PC-9 (cell line): ENCODE results near the gene GALNT13. TPM values are rescaled to one million over a fixed set of nuclear protein-coding genes. Genes with fewer than 3 reads are reported as not detected.

ENCODE experiments used
- BruUV-seq: library from RNA; stranded (reverse); fragments of 400-500 nt; replicated peaks from 2 replicates; lab custom pipeline; 2021; lab: Mats Ljungman, UMichigan
- CTCF ChIA-PET: fragments of 300-600 bp; sonication (Branson Sonifier 250); formaldehyde crosslinking; loops from one replicate; lab custom pipeline; 2022; ENCODE audit warnings: antibody characterized with exemption; lab: Charles Lee
- POLR2A ChIA-PET: fragments of 300-600 bp; sonication (Branson Sonifier 250); formaldehyde crosslinking; loops from one replicate; lab custom pipeline; 2022; ENCODE audit warnings: antibody characterized with exemption; ENCODE audit not compliant: unreplicated experiment; lab: Charles Lee
- DNase-seq, 2 experiments: peaks; one replicate each; pipeline versions ENCODE4 v3.0.0 to v3.0.0-alpha.2; 2015 to 2022; ENCODE audit warnings: mixed read lengths in 1 of 2
- H2AFZ ChIP-seq: fragments of 200-600 bp; sonication (generic); 2 replicates; pipeline ENCODE4 v1.8.1; 2017; ENCODE audit warnings: antibody characterized with exemption
- H3F3A ChIP-seq: fragments of 200-600 bp; sonication (generic); 2 replicates; pipeline ENCODE4 v1.8.1; 2017; ENCODE audit warnings: antibody characterized with exemption, mild to moderate bottlenecking, low read depth; ENCODE audit not compliant: insufficient read depth
- H3K27ac ChIP-seq: fragments of 200-600 bp; sonication (generic); 2 replicates; pipeline ENCODE4 v1.6.1; 2016; ENCODE audit warnings: mixed run types
- H3K27me3 ChIP-seq: fragments of 200-600 bp; sonication (generic); 2 replicates; pipeline ENCODE4 v1.6.1; 2016; ENCODE audit warnings: low read depth, mixed run types; ENCODE audit not compliant: insufficient read depth
- H3K36me3 ChIP-seq: fragments of 200-600 bp; sonication (generic); 2 replicates; pipeline ENCODE4 v1.6.1; 2016; ENCODE audit warnings: low read depth, mixed run types
- H3K4me1 ChIP-seq: fragments of 200-600 bp; sonication (generic); replicated peaks from 2 replicates; pipeline ENCODE4 v1.6.1; 2016; ENCODE audit warnings: mixed run types; ENCODE audit not compliant: insufficient read depth
- H3K4me2 ChIP-seq: fragments of 200-600 bp; sonication (generic); 2 replicates; pipeline ENCODE4 v1.6.1; 2017; ENCODE audit warnings: mixed run types
- H3K4me3 ChIP-seq: fragments of 200-600 bp; sonication (generic); 2 replicates; pipeline ENCODE4 v1.6.1; 2016; ENCODE audit warnings: mixed run types
- H3K79me2 ChIP-seq: fragments of 200-600 bp; sonication (generic); 2 replicates; pipeline ENCODE4 v1.6.1; 2017; ENCODE audit warnings: low read depth, mixed run types
- H3K9me2 ChIP-seq: fragments of 200-600 bp; sonication (generic); 2 replicates; pipeline ENCODE4 v1.8.1; 2017; ENCODE audit warnings: mild to moderate bottlenecking; ENCODE audit not compliant: insufficient read depth
- H3K9me3 ChIP-seq: fragments of 200-600 bp; sonication (generic); 2 replicates; pipeline ENCODE4 v1.8.1; 2016; ENCODE audit warnings: low read depth; ENCODE audit not compliant: insufficient read depth
- H4K20me1 ChIP-seq: fragments of 200-600 bp; sonication (generic); 2 replicates; pipeline ENCODE4 v1.8.1; 2017; ENCODE audit not compliant: insufficient read depth
- CTCF ChIP-seq: fragments of 200-600 bp; sonication (generic); conservative IDR thresholded peaks from 2 replicates; pipeline ENCODE4 v1.6.1; 2017; ENCODE audit warnings: mixed run types, antibody characterized with exemption, mild to moderate bottlenecking, moderate library complexity
- EZH2 ChIP-seq: fragments of 200-600 bp; sonication (generic); IDR thresholded peaks from 2 replicates; pipeline ENCODE4 v1.8.0; 2017; ENCODE audit warnings: antibody characterized with exemption, low read depth
- intact Hi-C: fragments of 100-400 bp; cut with micrococcal nuclease; formaldehyde crosslinking; loops from one replicate; pipeline ENCODE4 v1.10.0; 2022; ENCODE audit not compliant: unreplicated experiment
- total RNA-seq: library from RNA; stranded (reverse); gene quantifications from 2 replicates; pipeline ENCODE4 v1.2.3, GENCODE V29; 2021

The GALNT13 gene
- total RNA-seq, 1 experiment from 2014 or later: 3.6 TPM

- TF ChIP-seq EZH2 (no peak), CTCF (no peak)
- BruUV-seq: no TSS peak
- Histone ChIP-seq H3K4me1 (no peaks in the 10 kb centered on the region), H4K20me1 (no peaks in the 10 kb centered on the region), H2AFZ (no peak overlapping the region), H3K9me2 (no peaks in the 10 kb centered on the region), H3K27me3 (no peaks in the 10 kb centered on the region), H3K9me3 (no peaks in the 10 kb centered on the region), H3K4me3 (no peak overlapping the region), H3K79me2 (no peaks in the 10 kb centered on the region), H3K27ac (no peak overlapping the region), H3K4me2 (no peak overlapping the region), H3K36me3 (no peaks in the 10 kb centered on the region), H3F3A (no peaks in the 10 kb centered on the region)
- DNase-seq: no peak
- ChIA-PET POLR2A (no interaction called here), CTCF (no interaction called here)
- intact Hi-C loops: no loop called here
Measured at GRCh38 chr2:154350911-154351310, 479.2 kb downstream of the GALNT13 start.

DNA sequence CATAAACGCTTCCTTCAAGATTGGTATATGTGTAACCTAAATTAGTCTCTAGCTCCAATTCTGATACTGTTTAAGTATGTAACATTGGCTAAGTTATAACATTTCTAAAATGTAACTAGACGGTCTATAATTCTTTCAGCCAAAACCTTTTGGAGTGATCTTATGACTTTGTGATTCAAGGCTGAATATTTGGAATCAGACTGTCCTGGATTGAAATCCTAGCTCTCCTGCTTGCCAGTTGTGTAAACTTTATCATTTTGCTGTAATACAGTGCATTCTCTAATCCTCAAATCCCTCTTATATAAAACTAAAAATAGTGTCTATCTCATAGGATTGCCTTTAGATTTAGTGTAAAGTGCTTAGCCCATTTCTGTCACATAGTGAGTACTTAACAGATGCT, 489.6 kb downstream of the GALNT13 start:
- CTCF ChIA-PET: no interaction called here
- intact Hi-C loops: no loop called here

GRCh38 chr2:154368153-154368552, 496.4 kb downstream of the GALNT13 start:
- BruUV-seq: no TSS peak
- intact Hi-C loops: no loop called here
- no peak for DNase-seq

More for the DNA sequence above, 489.6 kb downstream of the GALNT13 start:
- Histone ChIP-seq H3F3A (no peaks in the 10 kb centered on the region), H3K4me1 (no peaks in the 10 kb centered on the region), H3K9me3 (no peaks in the 10 kb centered on the region), H4K20me1 (no peaks in the 10 kb centered on the region), H2AFZ (no peak overlapping the region), H3K4me3 (no peak overlapping the region), H3K36me3 (no peaks in the 10 kb centered on the region), H3K9me2 (no peaks in the 10 kb centered on the region), H3K27ac (no peak overlapping the region), H3K79me2 (no peaks in the 10 kb centered on the region), H3K4me2 (no peak overlapping the region), H3K27me3 (no peaks in the 10 kb centered on the region)
- POLR2A ChIA-PET: no interaction called here
- BruUV-seq: no TSS peak
- no peak for DNase-seq
- TF ChIP-seq CTCF (no peak), EZH2 (no peak)

More at GRCh38 chr2:154368153-154368552, 496.4 kb downstream of the GALNT13 start:
- Histone ChIP-seq H3F3A (no peaks in the 10 kb centered on the region), H2AFZ (no peak overlapping the region), H3K27ac (no peak overlapping the region), H3K27me3 (no peaks in the 10 kb centered on the region), H3K9me2 (no peaks in the 10 kb centered on the region), H3K9me3 (no peaks in the 10 kb centered on the region), H3K36me3 (no peaks in the 10 kb centered on the region), H3K4me3 (no peak overlapping the region), H3K79me2 (no peaks in the 10 kb centered on the region), H4K20me1 (no peaks in the 10 kb centered on the region), H3K4me2 (no peak overlapping the region), H3K4me1 (no peaks in the 10 kb centered on the region)
- ChIA-PET POLR2A (no interaction called here), CTCF (no interaction called here)
- no peak for TF ChIP-seq CTCF
- no peak for TF ChIP-seq EZH2
